Testis (tissue), 2 donors: ENCODE measurements around the gene PCCA.

ENCODE experiments used
- CTCF ChIP-seq, 3 experiments: fragments of 450-650 bp in 2 of 3; fragments of 200-600 bp in 1 of 3; sonication (generic) in 1 of 3; IDR thresholded peaks; one replicate each; pipeline ENCODE4 v1.5.1; 2016 to 2019; ENCODE audit warnings: antibody characterized with exemption in 3 of 3, mild to moderate bottlenecking in 2 of 3, moderate library complexity in 1 of 3
- POLR2A ChIP-seq: fragments of 450-650 bp; IDR thresholded peaks from one replicate; pipeline ENCODE4 v1.6.1; 2017; ENCODE audit warnings: antibody characterized with exemption, mild to moderate bottlenecking, moderate library complexity

GRCh38 chr13:100195568-100195967 lies 106.7 kb downstream of the PCCA start:
- TF ChIP-seq POLR2A (no peak), CTCF (IDR thresholded peaks at IDR 0.05) (no peak)
